ENCODE data around the gene ARID5A.

The ARID5A gene

DNA sequence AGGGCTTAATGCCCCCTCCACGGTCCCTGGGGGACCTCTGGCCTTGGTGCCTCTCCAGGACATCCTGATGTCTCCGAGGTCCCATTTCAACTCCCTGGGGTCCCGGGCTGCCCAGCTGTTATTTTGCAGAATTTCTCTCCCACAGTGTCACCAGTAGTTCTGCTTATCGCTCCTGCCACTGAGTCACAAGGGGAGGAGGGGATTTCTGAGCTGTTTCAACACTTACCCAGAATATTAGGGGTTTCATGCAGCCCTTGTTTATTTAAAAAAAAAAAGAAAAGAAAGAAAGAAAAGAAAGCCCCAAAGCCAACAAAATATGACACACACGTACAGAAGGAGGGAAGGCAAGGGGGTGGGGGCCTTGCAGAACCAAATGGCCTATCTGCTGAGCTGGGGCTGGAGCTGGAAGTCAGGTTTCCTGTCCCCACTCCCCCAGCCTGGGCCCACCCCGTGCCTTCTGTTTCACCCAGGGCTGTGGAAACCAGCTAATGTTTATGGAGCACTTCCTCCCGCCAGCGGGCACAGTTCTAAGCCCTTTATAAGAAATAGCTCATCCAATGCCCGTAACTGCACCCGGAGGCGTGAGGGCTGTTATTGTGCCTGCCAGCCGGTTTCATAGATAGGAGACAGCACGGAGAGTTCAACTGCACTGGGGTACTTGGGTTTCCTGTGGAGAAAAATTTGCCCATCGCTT is 8.4 kb upstream of the ARID5A start:
- DNase-seq: no peak

- DNase-seq: no peak
Observed at GRCh38 chr2:96528700-96529375, 7.7 kb upstream of the ARID5A start.

GRCh38 chr2:96529376-96530143 is 7.0 kb upstream of the ARID5A start:
- DNase-seq: no peak

DNA sequence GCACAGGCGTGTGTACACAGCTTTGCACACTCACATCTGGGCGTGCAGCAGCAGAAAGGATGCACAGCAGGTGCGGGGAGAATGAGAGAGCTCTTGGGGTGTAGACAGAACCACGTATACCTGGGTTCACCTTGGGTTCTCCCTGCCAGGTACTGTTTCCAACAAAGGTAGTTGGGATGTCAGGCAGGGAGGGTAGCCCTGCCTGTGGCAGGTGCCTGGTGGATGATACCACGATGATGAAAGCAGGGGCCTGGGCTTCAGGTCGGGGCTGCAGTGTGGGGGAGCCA is 6.5 kb upstream of the ARID5A start:
- no peak for DNase-seq

GRCh38 chr2:96530474-96531357 is 5.8 kb upstream of the ARID5A start:
- DNase-seq: no peak

DNA sequence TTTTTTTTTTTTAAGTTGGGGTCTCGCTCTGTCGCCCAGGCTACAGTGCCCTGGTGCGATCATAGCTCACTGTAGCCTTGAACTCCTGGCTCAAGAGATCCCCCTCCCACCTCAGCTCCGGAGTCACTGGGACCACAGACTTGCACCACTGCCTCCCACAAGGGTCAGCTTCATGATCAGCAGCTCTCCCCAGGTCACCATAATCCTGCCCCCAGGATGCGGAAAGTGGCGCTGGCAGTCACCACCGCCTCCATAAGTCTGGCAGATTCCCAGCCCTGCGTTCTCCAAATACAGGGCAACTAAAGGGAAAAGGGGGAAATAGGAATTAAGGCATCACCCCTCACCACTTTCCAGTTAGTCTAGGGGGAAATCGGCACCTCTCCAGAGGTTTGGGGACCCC is 5.2 kb upstream of the ARID5A start:
- DNase-seq: no peak

DNA sequence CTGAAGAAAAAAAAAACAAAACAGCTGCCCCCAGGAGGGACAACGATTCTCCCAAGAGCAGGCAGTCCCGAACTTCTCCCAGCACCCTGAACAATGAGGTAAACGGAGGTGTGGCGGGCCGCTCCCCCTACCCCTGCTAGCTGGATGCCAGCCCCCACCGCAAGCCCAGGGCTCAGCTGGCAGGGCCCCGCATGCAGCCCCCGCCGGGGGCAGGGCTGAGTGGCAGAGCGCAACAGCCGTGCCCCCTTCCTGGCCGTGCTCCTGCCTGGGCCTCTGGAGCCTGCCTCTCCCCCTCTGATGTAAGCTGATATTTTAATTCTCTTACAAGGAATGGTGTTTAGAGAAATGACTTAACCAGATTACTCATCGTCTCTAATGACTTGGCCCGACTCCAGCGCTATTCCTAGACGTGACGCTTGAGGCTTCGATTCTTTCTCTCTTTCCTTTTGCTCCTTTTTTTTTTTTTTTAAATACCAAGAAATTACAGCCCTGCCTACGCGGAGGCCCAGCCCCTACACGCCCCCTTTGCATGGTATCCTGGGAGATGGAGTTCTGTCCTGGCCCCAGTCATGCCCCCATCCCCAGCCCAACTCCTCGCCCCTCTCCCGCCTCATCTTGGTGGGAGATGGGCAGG is 4.6 kb upstream of the ARID5A start:
- DNase-seq: peak; percentile 91

- DNase-seq: no peak
Observed at GRCh38 chr2:96532641-96533291, 3.8 kb upstream of the ARID5A start.

DNA sequence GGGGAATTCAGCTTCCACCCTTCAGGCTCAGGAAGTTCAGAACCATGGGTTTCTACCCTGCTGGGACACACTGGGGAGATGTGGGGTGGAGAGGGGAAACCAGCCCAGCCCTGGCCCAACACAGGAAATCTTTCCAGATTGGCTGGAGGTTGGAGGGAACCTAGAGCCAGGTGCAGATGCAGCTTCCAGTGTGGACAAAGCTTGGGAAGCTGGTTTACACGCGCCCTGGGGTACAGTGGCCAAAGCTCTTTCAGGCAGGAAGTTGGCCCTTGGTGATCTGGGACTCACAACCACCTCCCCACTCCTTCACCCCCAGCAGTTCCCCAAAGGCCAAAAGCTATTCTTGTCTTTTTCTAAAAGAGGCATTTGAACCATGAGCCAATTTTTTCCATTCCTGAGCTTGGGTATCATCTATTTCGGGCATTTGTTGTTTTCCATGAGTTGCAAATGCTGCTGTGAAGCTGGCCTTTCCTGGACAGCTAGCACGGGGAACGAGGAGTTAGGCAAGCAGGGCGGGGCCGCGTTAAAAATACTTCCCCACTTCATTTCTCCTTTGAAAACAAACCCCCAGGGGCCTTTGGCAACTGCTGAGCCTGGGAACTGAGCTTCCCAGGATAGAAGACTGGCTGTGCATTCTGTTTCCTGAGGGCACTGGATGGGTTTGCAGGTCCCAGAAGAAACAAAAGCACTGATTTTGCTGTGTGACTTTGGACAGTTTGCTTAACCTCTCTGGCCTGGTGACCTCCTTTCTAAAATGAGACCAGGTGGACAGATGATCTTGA is 3.1 kb upstream of the ARID5A start:
- no peak for DNase-seq

GRCh38 chr2:96534141-96534540 is 2.4 kb upstream of the ARID5A start:
- no peak for DNase-seq

DNA sequence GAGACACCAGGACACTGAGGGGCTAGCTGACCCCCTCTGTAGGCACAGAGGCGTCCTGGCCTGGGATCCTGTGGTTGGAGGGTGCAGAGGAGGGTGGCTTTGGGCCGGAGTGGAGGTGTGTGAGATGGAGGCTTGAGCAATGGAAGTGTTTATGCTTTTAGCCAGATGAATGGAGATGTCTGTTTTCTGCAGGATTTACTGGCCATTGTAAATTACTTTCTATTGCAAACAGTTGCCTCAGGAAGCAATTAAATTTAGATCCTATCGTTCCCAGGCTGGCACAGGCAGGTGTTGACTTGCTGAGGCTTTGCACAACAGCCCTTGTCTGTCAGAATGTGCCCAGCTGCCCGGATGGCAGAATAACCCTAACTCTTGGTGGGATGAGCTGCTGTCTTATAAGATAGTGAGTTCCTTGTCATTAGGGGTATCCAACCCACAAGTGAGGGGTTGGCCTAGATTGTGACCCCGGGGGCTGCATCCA is 1.8 kb upstream of the ARID5A start:
- DNase-seq: no peak

GRCh38 chr2:96535331-96535730 is 1.2 kb upstream of the ARID5A start:
- no peak for DNase-seq

DNA sequence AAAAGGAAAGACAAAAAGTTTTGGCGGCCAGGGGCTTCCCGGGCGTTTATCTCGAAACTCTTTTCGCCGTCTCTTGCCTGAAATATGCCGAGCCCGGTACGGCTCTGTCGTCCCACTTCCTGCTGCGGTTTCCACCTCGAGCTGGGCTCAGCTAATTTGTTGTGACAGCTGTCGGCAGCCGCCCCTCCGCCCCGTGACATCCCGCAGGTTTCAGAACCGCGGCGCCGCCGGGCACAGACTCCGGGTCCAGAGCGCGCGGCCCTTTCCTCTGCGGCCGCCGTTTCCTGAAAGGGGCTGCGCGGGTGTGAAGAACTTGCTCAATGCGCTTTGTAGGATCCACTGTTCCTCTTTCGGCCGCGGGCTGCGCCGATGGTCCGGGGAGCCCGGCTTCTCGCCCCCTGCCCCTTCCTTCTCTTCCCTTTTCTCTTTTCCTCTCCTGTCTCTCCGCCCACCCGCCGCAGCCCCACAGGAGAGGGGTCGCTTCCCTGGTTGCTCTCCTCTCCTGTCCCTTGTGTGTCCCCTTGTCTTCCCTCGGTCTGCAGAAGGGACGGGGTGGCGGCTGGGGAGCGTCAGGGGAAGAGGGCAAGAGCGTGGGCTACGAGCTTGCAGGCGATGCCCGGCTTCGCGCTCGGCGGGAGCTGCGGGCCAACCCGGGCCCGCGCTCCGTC is 648 bp downstream of the ARID5A start:
- DNase-seq: peak; percentile 9

DNA sequence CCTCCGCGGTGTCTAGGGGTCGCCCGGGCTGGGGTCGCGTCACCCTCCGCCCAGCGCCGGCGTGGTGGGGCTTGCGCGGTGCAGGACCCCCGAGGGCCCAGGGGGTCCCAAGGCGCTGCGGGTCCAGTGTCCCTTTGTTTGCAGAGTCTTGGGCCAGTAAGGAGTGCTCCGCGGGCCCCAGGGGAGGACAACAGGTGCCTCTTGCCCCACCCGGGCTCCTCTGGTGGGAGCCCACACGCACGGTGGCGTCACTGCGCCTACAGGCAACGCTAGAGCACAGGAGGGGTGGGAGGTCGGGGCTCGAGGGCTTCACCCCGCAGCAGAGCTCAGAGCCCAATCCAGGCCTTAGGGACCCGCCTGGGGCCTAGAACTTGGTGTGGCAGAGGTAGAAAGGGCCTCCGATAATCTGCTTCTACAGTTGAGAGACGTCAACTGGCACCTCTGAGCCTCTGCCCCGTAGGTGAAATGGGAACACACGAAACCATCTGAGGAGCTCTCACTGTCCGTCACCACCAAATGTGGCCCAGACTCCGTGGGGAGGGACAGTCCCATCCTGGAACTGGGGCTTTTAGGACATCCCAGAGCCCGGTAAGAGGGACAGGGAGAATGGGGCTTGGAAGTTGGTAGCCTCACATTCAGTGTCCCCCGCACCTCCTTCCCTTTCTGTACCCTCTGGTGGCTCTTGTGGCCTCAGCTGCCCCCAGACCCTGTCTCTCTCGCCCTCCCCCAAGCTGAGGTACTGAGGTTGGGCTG is 1.4 kb downstream of the ARID5A start:
- no peak for DNase-seq

- peak; percentile 9 for DNase-seq
Observed at GRCh38 chr2:96538487-96539214, 2.1 kb downstream of the ARID5A start.

DNA sequence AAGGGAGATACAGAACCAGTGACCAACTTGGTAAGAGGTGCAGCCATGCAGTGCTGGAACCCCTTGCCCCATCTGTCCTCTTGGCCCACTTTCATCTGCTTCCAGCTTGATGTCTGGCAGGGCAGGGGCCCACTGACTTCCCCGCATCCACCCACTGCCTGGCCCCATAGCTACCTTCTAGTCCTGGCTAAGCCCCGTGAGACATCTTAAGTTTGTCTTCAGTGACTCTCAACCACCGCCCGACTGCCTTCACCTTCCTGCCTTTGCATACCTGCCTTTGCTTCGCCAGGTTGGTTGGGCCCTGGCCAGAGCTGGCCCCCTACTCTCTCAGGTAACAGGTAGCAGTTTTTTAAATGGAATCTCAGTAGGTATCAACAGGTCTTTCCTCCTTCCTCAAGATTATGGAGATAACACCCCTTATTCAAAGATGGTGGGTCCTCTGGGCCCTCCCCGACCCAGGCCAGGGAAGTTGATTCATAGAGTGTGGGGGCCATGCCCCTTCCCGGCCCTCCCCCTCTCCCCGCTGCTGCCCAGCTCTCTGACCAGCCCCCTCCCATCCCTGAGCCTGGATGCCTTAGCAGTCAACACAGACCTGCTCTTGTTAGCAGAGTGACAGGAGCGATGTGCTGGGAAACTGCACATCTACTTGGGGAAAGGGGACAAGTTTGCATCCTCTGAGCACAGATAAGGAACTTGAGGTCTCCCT is 2.8 kb downstream of the ARID5A start:
- DNase-seq: no peak

- DNase-seq: no peak
Observed at GRCh38 chr2:96540136-96540535, 3.6 kb downstream of the ARID5A start.

- no peak for DNase-seq
Observed at GRCh38 chr2:96541398-96542152, 5.0 kb downstream of the ARID5A start.
